K562 (cell line): ENCODE results near the gene REM2. TPM values are rescaled to one million over a fixed set of nuclear protein-coding genes. Genes with fewer than 3 reads are reported as not detected.

Experiments
- ATAC-seq: fragments of 200-7000 bp; cut with Tn5 transposase; 3 replicates; pipeline ENCODE4 v1.9.1; 2020; ENCODE audit warnings: moderate library complexity
- BruUV-seq: library from RNA; stranded (reverse); fragments of 400-500 nt; replicated peaks from 2 replicates; lab custom pipeline; 2021; lab: Mats Ljungman, UMichigan
- CTCF ChIA-PET: fragments of 300-600 bp; formaldehyde crosslinking; extraction: SDS; loops from one replicate; lab custom pipeline; 2021; ENCODE audit warnings: low intra/inter-chr PET ratio; lab: Yijun Ruan, JAX
- POLR2A ChIA-PET: fragments of 300-600, 350-650 bp; sonication (Branson Sonifier 250); formaldehyde crosslinking; extraction: SDS; loops from one replicate; lab custom pipeline; 2021; ENCODE audit warnings: antibody characterized with exemption, inconsistent platforms; lab: Yijun Ruan, JAX
- DNase-seq, 4 experiments: peaks; one replicate each; pipeline versions ENCODE4 v3.0.0 to v3.0.0-alpha.2; 2011 to 2018; ENCODE audit warnings: low spot score in 3 of 4, mixed read lengths in 3 of 4; ENCODE audit errors: extremely low read depth in 1 of 4
- FAIRE-seq: peaks from 2 replicates; lab custom pipeline; 2011; peaks lifted over from hg19 to GRCh38; lab: Jason Lieb, UNC
- H2AFZ ChIP-seq: 2 replicates; pipeline ENCODE4 v1.6.0; 2011; ENCODE audit warnings: low read depth, low read length, control low read depth, inconsistent platforms
- H3K27ac ChIP-seq: fragments of 200-600 bp; 3 replicates; pipeline ENCODE4 v1.8.0; 2011; ENCODE audit warnings: low read depth, mild to moderate bottlenecking, control low read depth, inconsistent platforms, low read length, moderate library complexity, mixed read lengths; ENCODE audit errors: extremely low read depth
- H3K27me3 ChIP-seq, 2 experiments: fragments of 300-600 bp in 1 of 2; 2 replicates in 1 of 2; 3 replicates in 1 of 2; pipeline versions ENCODE4 v1.6.0 to v1.8.0; 2011; ENCODE audit warnings: inconsistent platforms in 2 of 2, low read length in 2 of 2, mild to moderate bottlenecking in 1 of 2, mixed read lengths in 1 of 2, moderate library complexity in 1 of 2; ENCODE audit not compliant: control insufficient read depth in 2 of 2, insufficient read depth in 2 of 2
- H3K36me3 ChIP-seq: fragments of 300-600 bp; 3 replicates; pipeline ENCODE4 v1.8.0; 2011; ENCODE audit warnings: mild to moderate bottlenecking, low read length, inconsistent platforms; ENCODE audit not compliant: control insufficient read depth, insufficient read depth
- H3K4me1 ChIP-seq, 2 experiments: fragments of 200-600 bp in 1 of 2; replicated peaks in 1 of 2; 2 replicates in 1 of 2; 3 replicates in 1 of 2; pipeline versions ENCODE4 v1.5.1 to v1.8.0; 2011; ENCODE audit warnings: inconsistent platforms in 2 of 2, low read length in 2 of 2, mild to moderate bottlenecking in 1 of 2, mixed read lengths in 1 of 2, moderate library complexity in 1 of 2; ENCODE audit not compliant: control insufficient read depth in 2 of 2, insufficient read depth in 2 of 2
- H3K4me2 ChIP-seq: 2 replicates; pipeline ENCODE4 v1.6.1; 2011; ENCODE audit warnings: low read length, control low read depth, inconsistent platforms, mixed read lengths; ENCODE audit not compliant: insufficient read depth
- H3K4me3 ChIP-seq: fragments of 200-600 bp; sonication (generic), shearing (Covaris generic); 2 replicates; pipeline ENCODE4 v1.5.1; 2016; ENCODE audit warnings: control low read depth, inconsistent platforms
- H3K79me2 ChIP-seq: fragments of 200-600 bp; 3 replicates; pipeline ENCODE4 v1.8.0; 2011; ENCODE audit warnings: low read length, inconsistent platforms; ENCODE audit not compliant: control insufficient read depth, insufficient read depth
- H3K9ac ChIP-seq, 2 experiments: 2 replicates each; pipeline versions ENCODE4 v1.6.0 to v1.6.1; 2011; ENCODE audit warnings: low read depth in 2 of 2, low read length in 2 of 2, control low read depth in 1 of 2, inconsistent platforms in 1 of 2, mild to moderate bottlenecking in 1 of 2, mixed read lengths in 1 of 2; ENCODE audit not compliant: insufficient read depth in 1 of 2
- H3K9me1 ChIP-seq: one replicate; pipeline ENCODE4 v1.6.0; 2011; ENCODE audit warnings: inconsistent platforms, mild to moderate bottlenecking, low read length, moderate library complexity; ENCODE audit not compliant: control insufficient read depth, insufficient read depth
- H3K9me3 ChIP-seq: replicated peaks from 2 replicates; pipeline ENCODE4 v1.5.1; 2011; ENCODE audit warnings: low read depth, low read length, inconsistent platforms; ENCODE audit not compliant: control insufficient read depth, insufficient read depth
- H4K20me1 ChIP-seq: replicated peaks from 2 replicates; pipeline ENCODE4 v1.6.1; 2011; ENCODE audit warnings: low read length, inconsistent platforms, mixed read lengths; ENCODE audit not compliant: control insufficient read depth, insufficient read depth
- ADNP ChIP-seq: fragments of 200-800 bp; sonication (Bioruptor generic); IDR thresholded peaks from 2 replicates; pipeline ENCODE4 v1.6.1; 2016; ENCODE audit warnings: missing genetic modification characterization, missing compliant biosample characterization
- C11orf30 ChIP-seq: fragments of 450-650 bp; IDR thresholded peaks from 2 replicates; pipeline ENCODE4 v1.6.1; 2016; ENCODE audit warnings: low read depth, mild to moderate bottlenecking
- CHAMP1 ChIP-seq: fragments of 450-650 bp; IDR thresholded peaks from 2 replicates; pipeline ENCODE4 v1.6.1; 2016; ENCODE audit warnings: mild to moderate bottlenecking
- CTBP1 ChIP-seq: fragments of 450-650 bp; IDR thresholded peaks from 2 replicates; pipeline ENCODE4 v1.6.1; 2016; ENCODE audit warnings: borderline replicate concordance
- DMBX1 ChIP-seq: fragments of 250-450 bp; sonication (Bioruptor Pico); IDR thresholded peaks from 2 replicates; pipeline ENCODE4 v1.8.0; 2022; ENCODE audit warnings: inconsistent platforms, mild to moderate bottlenecking, moderate library complexity, borderline replicate concordance
- EP300 ChIP-seq: IDR thresholded peaks from 2 replicates; pipeline ENCODE4 v1.6.1; 2012; ENCODE audit warnings: low read length, improper control_type of control experiment
- HNRNPLL ChIP-seq: fragments of 200-400 bp; formaldehyde crosslinking; IDR thresholded peaks from 2 replicates; pipeline ENCODE4 v1.6.1; 2017; ENCODE audit warnings: low read length, low read depth, mild to moderate bottlenecking; ENCODE audit not compliant: poor library complexity, severe bottlenecking
- KHSRP ChIP-seq: fragments of 450-650 bp; IDR thresholded peaks from 2 replicates; pipeline ENCODE4 v1.6.1; 2017
- NEUROD1 ChIP-seq: fragments of 150-350 bp; IDR thresholded peaks from 2 replicates; pipeline ENCODE4 v1.6.1; 2014; ENCODE audit warnings: borderline replicate concordance, low read length, low read depth; ENCODE audit not compliant: partially characterized antibody
- POLR2G ChIP-seq: fragments of 200-400 bp; formaldehyde crosslinking; IDR thresholded peaks from 2 replicates; pipeline ENCODE4 v1.6.1; 2017; ENCODE audit warnings: low read depth, mild to moderate bottlenecking, antibody characterized with exemption, low read length, moderate library complexity
- RAD51 ChIP-seq: fragments of 450-650 bp; IDR thresholded peaks from 2 replicates; pipeline ENCODE4 v1.7.1; 2016; ENCODE audit warnings: low read depth, mild to moderate bottlenecking, borderline replicate concordance
- RNF2 ChIP-seq: sonication (generic); IDR thresholded peaks from 2 replicates; pipeline ENCODE4 v1.6.1; 2016
- RUNX1 ChIP-seq: sonication (generic); IDR thresholded peaks from 2 replicates; pipeline ENCODE4 v1.6.1; 2016; ENCODE audit warnings: antibody characterized with exemption, low read depth
- SAP30 ChIP-seq: fragments of 200-600 bp; sonication (generic); IDR thresholded peaks from 2 replicates; pipeline ENCODE4 v1.6.1; 2012; ENCODE audit warnings: borderline replicate concordance, low read depth, mild to moderate bottlenecking, moderate library complexity, low read length, control low read depth, inconsistent platforms; ENCODE audit not compliant: insufficient read depth, poor library complexity, severe bottlenecking
- TCF3 ChIP-seq: sonication (generic); formaldehyde crosslinking; IDR thresholded peaks from 2 replicates; pipeline ENCODE4 v1.4.0; 2020; ENCODE audit warnings: mild to moderate bottlenecking, missing genetic modification reagents
- TEAD1 ChIP-seq, 2 experiments: fragments of 450-650 bp in 1 of 2; sonication (generic) in 1 of 2; formaldehyde crosslinking; IDR thresholded peaks; 2 replicates each; pipeline versions ENCODE4 v1.4.0 to v1.8.0; 2020 to 2022; ENCODE audit warnings: mild to moderate bottlenecking in 2 of 2, missing genetic modification reagents in 1 of 2
- ZFX ChIP-seq: sonication (generic); formaldehyde crosslinking; IDR thresholded peaks from 2 replicates; pipeline ENCODE4 v1.8.0; 2022; ENCODE audit warnings: mild to moderate bottlenecking, missing genetic modification reagents, moderate library complexity
- WGBS: fragments of 100-300 bp; shearing (Covaris generic); methylation state at CpG from one replicate; pipeline ENCODE4 v1.1.6; 2016; ENCODE audit warnings: low coverage, mixed read lengths; ENCODE audit not compliant: insufficient coverage; ENCODE audit errors: missing lambda C conversion rate; 5-methylcytosine and 5-hydroxymethylcytosine counted together
- in situ Hi-C: fragments of 300-500 bp; cut with MboI; formaldehyde crosslinking; loops from 4 replicates; pipeline ENCODE4 v1.15.0; 2018; ENCODE audit warnings: inconsistent platforms, mixed read lengths
- intact Hi-C: fragments of 100-400 bp; cut with micrococcal nuclease; formaldehyde crosslinking; loops from 2 replicates; pipeline ENCODE4 v1.14.2; 2022
- polyA plus RNA-seq, 8 experiments: library from polyadenylated mRNA; depleted of rRNA in 4 of 8; stranded (reverse) in 5 of 8; unstranded in 3 of 8; fragments of >200 nt; fragmentation: Nextera tagmentation in 2 of 8; fragmentation: Illumina TruSeq in 1 of 8; extraction: Ambion mirVana in 2 of 8; extraction: Trizol in 1 of 8; gene quantifications; 2 replicates each; pipeline versions ENCODE4 v1.2.1 to v1.2.3, GENCODE V29; 2011 to 2014; ENCODE audit warnings: inconsistent platforms in 1 of 8, missing spikeins in 1 of 8
- total RNA-seq, 7 experiments: library from RNA; depleted of rRNA in 6 of 7; stranded (reverse); fragments of >200 nt in 6 of 7; fragmentation: Illumina TruSeq in 2 of 7; extraction: Trizol in 2 of 7; gene quantifications; 2 replicates each; pipeline versions ENCODE4 v1.2.1 to v1.2.3, GENCODE V29; 2011 to 2021; ENCODE audit warnings: low replicate concordance in 1 of 7

Gene REM2
- total and polyA plus RNA-seq, 9 of the 15 experiments (the other 6 are each of a cell fraction or from before 2014, with no cell fraction given) = 0.18 to 1.0 (median 0.38) TPM

- H3K27ac ChIP-seq = no peak overlapping the region
- FAIRE-seq = no peak
- no peak for DNase-seq
- no peak overlapping the region for H3K4me3 ChIP-seq
- no peaks in the 10 kb centered on the region for H3K9me1 ChIP-seq
- BruUV-seq = no TSS peak
- no peak overlapping the region for H3K9ac ChIP-seq
- in situ Hi-C loops (no loop called here), intact Hi-C loops (no loop called here)
- no peak overlapping the region for H2AFZ ChIP-seq
- WGBS = 93% methylated on average over 20 of the region's 20 CpGs
- peaks cover 0 to 2% of the 10 kb centered on the region in 2 experiments; a peak in 1 of 5 replicates for H3K4me1 ChIP-seq
- H3K79me2 ChIP-seq = peaks cover 8% of the 10 kb centered on the region; the same call in 2 of the 3 replicates
- ChIA-PET CTCF (no interaction called here), POLR2A (no interaction called here)
- no peaks in the 10 kb centered on the region for H3K27me3 ChIP-seq
- no peaks in the 10 kb centered on the region for H4K20me1 ChIP-seq
- no peaks in the 10 kb centered on the region for H3K9me3 ChIP-seq
- no peak overlapping the region for H3K4me2 ChIP-seq
- TF ChIP-seq C11orf30 (no peak), RAD51 (no peak), CHAMP1 (no peak), TCF3 (no peak), DMBX1 (no peak), SAP30 (no peak), CTBP1 (no peak), RUNX1 (no peak), POLR2G (no peak), KHSRP (no peak), TEAD1 (CRISPR knock-in tag; IDR thresholded peaks at IDR 0.05) (no peak), RNF2 (no peak), ADNP (tag) (no peak), EP300 (no peak), ZFX (no peak), HNRNPLL (no peak), NEUROD1 (no peak)
- ATAC-seq = no peak
- H3K36me3 ChIP-seq = peaks cover 93% of the 10 kb centered on the region
Observed at GRCh38 chr14:22906073-22906472, 23.1 kb downstream of the REM2 start.
